CD4-positive, alpha-beta T cell treated with Interleukin-10 for 1 hour (primary cell): ENCODE measurements around the gene GGACT.
"Not testable (repeated sequence)": the region's sequence is repeated elsewhere in the genome, so short reads cannot be mapped to it uniquely, and the experiment has no call there.

Experiments used
- DNase-seq: peaks from one replicate; pipeline ENCODE4 v3.0.0-alpha.2; 2020

GGACT gene

GRCh38 chr13:100528353-100528752 lies 60.2 kb downstream of the GGACT start:
- no peak for DNase-seq

DNA sequence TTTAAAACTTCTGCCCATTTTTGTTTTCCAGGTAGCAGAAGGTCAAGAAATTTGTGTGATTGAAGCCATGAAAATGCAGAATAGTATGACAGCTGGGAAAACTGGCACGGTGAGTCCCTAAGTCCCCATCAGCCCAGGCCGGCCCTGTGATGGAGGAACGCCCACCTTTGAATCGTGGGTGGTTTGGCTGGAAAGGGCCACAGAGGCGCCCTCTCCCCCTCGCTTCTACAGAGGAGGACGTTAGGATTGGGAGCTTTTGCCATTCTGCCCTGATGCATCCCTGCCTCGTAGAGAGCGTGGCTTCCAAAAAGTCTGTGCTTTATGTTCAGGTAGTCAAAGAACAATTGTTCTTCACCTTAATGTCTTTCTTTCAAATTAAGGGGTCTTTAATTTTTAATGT lies 60.9 kb downstream of the GGACT start:
- no peak for DNase-seq

DNA sequence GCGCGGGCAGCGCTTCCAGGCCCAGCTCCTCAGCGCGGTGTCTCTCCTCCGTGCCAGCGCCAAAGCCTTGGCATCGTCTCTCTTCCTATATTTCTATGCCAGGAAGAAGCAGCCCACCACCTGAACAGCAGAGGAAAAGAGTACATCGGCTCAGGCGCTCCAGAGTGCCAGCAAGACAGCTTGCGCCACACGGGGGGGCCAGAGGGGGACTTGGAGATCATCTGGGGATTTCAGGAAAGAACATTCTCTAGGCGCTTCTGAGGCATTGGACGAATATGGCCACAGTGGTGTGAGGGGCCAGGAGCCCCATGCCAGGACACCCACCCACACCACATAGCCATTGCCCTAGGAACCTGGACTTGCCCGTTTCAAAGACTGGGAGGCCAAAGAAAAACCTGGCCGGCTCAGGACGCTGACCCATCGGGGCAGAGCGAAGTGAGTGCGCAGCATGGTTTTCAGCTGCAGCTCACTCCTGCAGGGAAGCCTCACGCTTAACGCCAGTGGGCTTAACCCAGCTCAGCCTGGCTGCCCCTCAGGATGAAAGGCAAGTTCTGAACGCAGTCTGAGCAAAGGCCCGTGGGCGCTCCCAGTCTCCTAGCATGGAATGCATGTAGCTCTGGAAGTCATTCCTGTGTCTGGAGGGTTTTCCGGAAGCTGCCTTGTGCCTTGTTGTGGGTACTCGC lies 62.1 kb downstream of the GGACT start:
- no peak for DNase-seq

- no peak for DNase-seq
Observed at GRCh38 chr13:100525453-100526317, 62.9 kb downstream of the GGACT start.

DNA sequence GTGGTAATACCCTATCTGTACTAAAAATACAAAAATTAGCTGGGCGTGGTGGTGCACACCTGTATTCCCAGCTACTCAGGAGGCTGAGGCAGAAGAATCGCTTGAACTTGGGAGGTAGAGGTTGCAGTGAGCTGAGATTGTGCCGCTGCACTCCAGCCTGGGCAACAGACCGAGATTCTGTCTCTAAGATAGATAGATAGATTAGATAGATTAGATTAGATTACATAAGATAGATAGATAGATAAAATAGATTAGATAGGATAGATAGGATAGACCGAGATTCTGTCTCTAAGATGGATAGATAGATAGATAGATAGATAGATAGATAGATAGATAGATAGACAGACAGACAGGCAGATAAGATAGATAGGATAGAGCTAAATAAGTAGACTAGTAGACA lies 63.9 kb downstream of the GGACT start:
- not testable (repeated sequence) for DNase-seq

DNA sequence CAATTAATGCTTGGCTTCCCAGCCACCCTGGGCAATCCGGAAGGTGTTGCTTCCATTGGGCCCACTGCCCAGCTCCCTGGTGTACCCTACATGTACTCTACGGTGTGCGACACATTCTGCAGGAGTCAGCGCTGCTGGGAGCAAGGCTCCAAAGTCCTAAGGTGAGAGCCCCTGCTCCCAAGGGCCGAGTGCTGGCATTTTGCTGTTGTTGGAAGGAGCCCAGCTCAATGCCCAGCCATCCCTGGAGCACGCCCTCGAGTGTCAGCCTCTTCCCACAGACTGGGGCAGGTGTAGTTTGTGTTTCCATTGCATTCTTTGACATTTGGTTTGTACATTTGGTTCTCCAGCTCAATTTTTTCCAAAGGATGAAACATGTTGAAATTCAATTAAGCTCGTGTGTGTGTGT lies 64.6 kb downstream of the GGACT start:
- DNase-seq, result no peak

DNA sequence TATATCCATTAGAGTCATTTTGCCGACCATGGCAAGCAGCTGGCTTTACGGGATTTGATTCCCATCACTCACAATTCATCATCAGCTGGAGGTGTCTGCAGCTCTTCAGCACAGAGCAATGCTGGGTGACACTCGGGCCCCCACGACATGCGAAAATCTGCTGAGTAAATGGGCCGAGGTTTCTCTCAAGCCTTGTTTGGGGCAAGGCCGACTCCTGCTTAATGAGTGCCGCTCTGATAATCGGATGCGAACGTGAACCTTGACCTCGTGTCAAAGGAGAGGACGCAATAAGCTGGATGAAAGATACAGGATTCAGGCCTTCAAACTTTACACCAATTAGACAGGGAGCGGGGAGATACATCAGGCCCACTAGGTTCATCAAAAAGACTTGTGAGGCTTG lies 65.2 kb downstream of the GGACT start:
- DNase-seq, result no peak

GRCh38 chr13:100522618-100523309 lies 65.8 kb downstream of the GGACT start:
- no peak for DNase-seq

DNA sequence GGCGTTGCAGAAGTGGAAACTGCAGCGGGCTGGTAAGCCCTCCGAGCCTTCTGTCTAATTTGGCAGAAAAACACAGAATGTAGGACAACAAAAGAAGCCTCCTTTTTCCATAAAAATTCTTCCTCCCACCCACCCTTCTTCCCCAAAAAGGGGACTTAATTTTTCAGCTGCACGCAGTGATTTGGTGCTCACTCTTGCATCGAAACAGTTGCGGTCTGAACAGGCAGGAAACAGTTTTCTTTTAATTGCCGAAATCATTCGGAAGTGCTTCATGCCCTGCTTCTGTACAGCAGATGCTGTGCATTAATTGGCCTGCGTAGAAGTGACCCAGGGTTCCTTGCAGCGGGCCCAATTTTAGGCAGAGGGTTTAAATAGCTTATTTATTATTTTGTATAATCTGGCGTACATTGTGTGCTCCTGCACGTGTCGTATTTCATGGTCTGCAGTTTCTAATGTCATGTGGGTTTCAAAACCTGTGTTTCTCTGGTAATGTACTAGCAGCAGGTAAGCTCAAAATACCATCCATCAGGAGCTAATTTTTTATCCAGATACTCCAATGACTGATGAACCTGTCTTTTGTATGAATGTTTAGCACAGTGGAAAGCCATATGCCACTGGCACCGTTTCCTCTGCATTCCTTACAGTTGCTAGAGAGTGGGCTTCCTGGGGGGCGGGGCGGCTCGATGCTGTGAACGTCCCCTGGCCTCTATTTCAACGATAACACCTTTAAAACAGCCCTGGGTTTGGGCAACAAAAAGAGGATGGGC lies 66.6 kb downstream of the GGACT start:
- peak; percentile 18 for DNase-seq

- DNase-seq, result no peak
Observed at GRCh38 chr13:100520936-100521850, 67.4 kb downstream of the GGACT start.

DNA sequence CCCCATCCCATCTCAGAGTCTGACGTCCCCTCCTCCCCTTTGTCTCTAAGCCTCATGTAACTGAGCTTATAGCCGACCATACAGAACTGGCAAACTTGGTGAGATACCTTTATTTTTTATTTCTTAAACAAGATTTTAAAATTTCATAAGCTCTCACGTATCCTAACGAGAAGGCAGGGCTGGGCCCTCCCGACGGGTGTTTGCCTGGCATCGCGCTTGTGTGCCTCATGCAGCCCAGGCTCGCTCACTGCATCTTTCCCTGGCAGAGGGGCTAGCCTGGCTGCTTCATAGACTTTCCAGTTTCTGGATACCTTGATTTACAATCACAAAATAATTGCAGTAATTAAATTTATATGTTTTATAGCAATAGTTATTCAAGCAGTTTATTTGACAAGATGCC lies 69.0 kb downstream of the GGACT start:
- DNase-seq, result no peak

DNA sequence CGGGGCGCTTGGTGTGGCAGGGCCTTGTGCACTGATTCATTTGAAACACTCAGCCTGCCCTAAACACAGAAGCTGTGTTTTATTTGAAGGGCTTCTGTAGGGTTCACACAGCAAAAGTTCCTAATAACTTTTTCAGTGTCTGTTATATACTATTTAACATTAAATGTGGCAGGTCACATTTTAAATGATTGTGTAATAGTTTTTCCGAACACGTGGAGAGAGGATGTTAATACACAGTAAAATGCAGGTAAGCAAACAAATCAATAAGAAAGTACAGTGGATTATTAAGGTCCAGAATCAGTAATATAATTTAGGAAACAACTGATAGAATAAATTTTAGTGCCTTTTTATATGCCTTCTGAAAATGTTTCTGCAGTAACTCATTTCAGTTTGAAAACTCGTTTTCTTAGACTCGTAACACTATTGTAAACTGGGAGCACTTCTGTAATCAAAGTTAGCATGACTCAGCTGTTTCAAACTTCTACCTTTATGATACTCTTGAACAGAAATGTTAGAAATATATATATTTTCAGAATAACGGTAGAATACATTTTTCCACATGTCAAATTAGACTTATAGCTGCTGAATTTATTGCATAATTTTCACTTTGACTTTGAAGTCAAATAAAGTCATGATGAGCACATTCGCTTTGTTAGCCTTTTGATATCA lies 70.1 kb downstream of the GGACT start:
- DNase-seq, result no peak

DNA sequence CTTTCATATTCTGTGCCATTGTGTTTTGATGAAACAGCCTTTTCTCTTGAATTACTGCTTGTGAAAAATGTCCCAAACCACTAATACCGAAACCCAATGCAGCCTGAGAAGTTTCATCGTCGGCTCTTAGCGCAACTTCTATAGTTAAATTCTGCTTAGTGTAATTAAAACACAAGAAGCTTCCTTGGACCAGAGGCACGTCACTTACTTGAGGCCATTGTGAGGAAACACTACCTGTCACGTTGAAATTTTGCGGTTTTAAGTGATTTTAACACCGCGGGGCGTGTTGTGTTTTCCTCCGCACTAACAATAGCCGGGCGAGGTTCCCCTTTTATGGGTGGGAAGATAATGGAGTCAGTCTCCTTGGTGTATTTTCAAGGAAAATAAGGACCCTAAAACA lies 70.9 kb downstream of the GGACT start:
- peak; percentile 20 for DNase-seq

DNA sequence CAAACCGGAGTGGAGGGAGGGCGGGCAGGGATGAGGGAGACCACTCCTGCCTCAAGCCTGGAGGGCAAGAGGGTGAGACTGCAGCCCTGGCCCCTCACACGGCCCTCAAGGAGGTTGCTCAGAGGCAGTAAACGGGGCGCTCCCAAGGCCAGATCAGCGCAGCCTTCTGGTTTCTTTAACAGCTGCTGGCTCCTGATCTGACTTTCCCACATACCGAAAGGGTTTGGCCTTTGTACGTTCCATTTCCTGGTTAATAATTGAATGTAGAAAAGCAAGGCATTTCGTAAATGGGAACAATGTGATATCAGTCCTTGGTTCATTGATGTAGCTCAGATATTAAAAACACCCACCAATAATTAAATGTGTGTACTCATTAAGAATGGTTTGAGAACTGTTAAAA lies 71.5 kb downstream of the GGACT start:
- no peak for DNase-seq

DNA sequence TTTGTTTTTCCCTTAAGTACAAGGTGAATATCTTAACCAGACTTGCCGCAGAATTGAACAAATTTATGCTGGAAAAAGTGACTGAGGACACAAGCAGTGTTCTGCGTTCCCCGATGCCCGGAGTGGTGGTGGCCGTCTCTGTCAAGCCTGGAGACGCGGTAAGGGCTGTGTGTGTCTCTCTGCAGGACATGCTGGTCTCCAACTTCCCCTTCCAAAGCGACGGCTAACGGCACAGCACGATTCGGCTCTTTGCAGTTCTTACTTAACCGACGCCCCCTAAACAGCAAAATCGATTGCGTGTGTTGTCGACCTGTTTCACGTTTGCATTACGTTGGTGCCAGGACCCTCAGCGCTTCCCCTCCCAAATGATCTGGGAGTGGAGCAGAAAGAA lies 73.2 kb downstream of the GGACT start:
- no peak for DNase-seq

- peak; percentile 73 for DNase-seq
Observed at GRCh38 chr13:100514788-100515409, 73.7 kb downstream of the GGACT start.

GRCh38 chr13:100513987-100514670 lies 74.5 kb downstream of the GGACT start:
- no peak for DNase-seq

GRCh38 chr13:100513171-100513570 lies 75.4 kb downstream of the GGACT start:
- DNase-seq, result no peak

DNA sequence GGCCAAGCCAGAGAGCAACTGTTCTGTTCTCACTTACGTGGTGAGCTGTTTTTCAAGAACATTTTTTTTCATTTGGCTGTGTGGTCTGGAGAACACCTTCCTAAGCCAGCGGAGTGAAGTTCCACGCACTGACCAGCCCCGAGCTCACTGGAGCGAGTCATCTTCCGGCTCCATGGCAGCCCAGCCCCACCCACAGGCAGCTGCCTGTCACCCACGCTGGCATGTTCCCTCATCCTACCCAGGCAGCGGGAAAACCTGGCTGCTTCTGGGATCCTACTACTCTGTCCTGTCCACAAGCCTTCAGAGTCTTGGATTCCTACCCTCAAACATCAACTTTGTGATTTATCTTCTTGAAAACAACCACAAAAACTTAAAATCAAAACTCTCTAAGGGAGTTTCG lies 76.2 kb downstream of the GGACT start:
- no peak for DNase-seq

DNA sequence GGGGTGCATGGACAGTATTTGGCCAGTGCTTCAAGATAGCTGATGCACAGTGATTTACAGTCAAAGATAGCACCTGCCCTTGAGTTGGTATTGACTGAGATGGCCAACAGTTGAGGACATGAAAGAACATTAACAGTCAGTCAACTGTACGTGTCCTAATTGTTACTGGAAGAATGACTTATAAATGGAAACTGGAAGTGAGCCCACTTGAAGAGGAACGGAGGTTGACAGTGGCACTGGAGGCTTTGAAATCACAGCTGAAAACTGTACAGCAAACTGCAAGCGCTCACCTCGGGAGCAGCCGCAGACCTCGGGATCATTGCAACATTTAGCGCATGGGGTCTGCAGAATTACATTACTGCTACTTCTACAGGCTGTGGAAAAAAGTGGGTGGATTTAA lies 77.1 kb downstream of the GGACT start:
- DNase-seq, result no peak
